A549 (cell line): Measurements from ENCODE around the gene TNRC6C. TPM values are rescaled to one million over a fixed set of nuclear protein-coding genes. Genes with fewer than 3 reads are reported as not detected.
A peak's percentile ranks its signal among the peaks of the same experiment; 100 is the strongest.

Source experiments
- ATAC-seq, 2 experiments: fragments of 200-7000 bp in 1 of 2; fragments of >200 bp in 1 of 2; cut with Nextera tagmentation in 1 of 2; cut with Tn5 transposase in 1 of 2; 3 replicates each; pipeline versions ENCODE4 v1.8.0 to v1.9.1; 2018 to 2020; ENCODE audit warnings: mild to moderate bottlenecking in 1 of 2, moderate library complexity in 1 of 2
- CTCF ChIA-PET: fragments of 300-600 bp; sonication (Branson Sonifier 250); formaldehyde crosslinking; extraction: SDS; loops from one replicate; lab custom pipeline; 2021; ENCODE audit warnings: antibody characterized with exemption, inconsistent platforms; lab: Yijun Ruan, JAX
- POLR2A ChIA-PET: fragments of 350-600 bp; formaldehyde crosslinking; extraction: SDS; loops from one replicate; lab custom pipeline; 2021; ENCODE audit warnings: antibody characterized with exemption, inconsistent platforms; lab: Yijun Ruan, JAX
- DNase-seq, 2 experiments: peaks; one replicate each; pipeline versions ENCODE4 v3.0.0 to v3.0.0-alpha.2; 2011 to 2016; ENCODE audit warnings: low read depth in 1 of 2, low spot score in 1 of 2
- FAIRE-seq: peaks from 2 replicates; lab custom pipeline; 2011; peaks lifted over from hg19 to GRCh38; lab: Jason Lieb, UNC
- H3K27ac ChIP-seq, 2 experiments: fragments of >200 bp; sonication (Bioruptor Twin); formaldehyde crosslinking; 3 replicates each; pipeline ENCODE4 v1.5.1; 2016 to 2017
- H3K4me1 ChIP-seq: fragments of >200 bp; sonication (Bioruptor Twin); formaldehyde crosslinking; 3 replicates; pipeline ENCODE4 v1.6.1; 2016
- H3K4me2 ChIP-seq: fragments of >200 bp; sonication (Bioruptor Twin); formaldehyde crosslinking; 3 replicates; pipeline ENCODE4 v1.6.1; 2016
- H3K4me3 ChIP-seq: fragments of >200 bp; sonication (Bioruptor Twin); formaldehyde crosslinking; 3 replicates; pipeline ENCODE4 v1.5.1; 2016
- H3K9me3 ChIP-seq: fragments of >200 bp; sonication (Bioruptor Twin); formaldehyde crosslinking; 3 replicates; pipeline ENCODE4 v1.6.1; 2016
- CBX8 ChIP-seq: fragments of 200-600 bp; sonication (generic); IDR thresholded peaks from 2 replicates; pipeline ENCODE4 v1.6.1; 2016
- EP300 ChIP-seq, 2 experiments: fragments of >200 bp; sonication (Bioruptor Twin); formaldehyde crosslinking; IDR thresholded peaks; 2 replicates in 1 of 2; 3 replicates in 1 of 2; pipeline ENCODE4 v1.6.1; 2016 to 2017
- FOSB ChIP-seq: fragments of 250-450 bp; sonication (Bioruptor Pico); IDR thresholded peaks from 2 replicates; pipeline ENCODE4 v1.5.0; 2020; ENCODE audit warnings: mild to moderate bottlenecking, moderate library complexity
- FOSL2 ChIP-seq, 2 experiments: fragments of 450-650 bp in 1 of 2; fragments of >200 bp in 1 of 2; sonication (Bioruptor Twin) in 1 of 2; formaldehyde crosslinking; IDR thresholded peaks; 2 replicates each; pipeline versions ENCODE4 v1.5.0 to v1.6.1; 2016 to 2020; ENCODE audit warnings: mild to moderate bottlenecking in 1 of 2, moderate library complexity in 1 of 2
- GATA3 ChIP-seq: IDR thresholded peaks from 2 replicates; pipeline ENCODE4 v1.6.1; 2012; ENCODE audit warnings: borderline replicate concordance
- HOXA7 ChIP-seq: fragments of 250-450 bp; sonication (Bioruptor Pico); IDR thresholded peaks from 2 replicates; pipeline ENCODE4 v1.5.0; 2020; ENCODE audit warnings: mild to moderate bottlenecking, moderate library complexity
- MAZ ChIP-seq: fragments of 150-350 bp; IDR thresholded peaks from 2 replicates; pipeline ENCODE4 v1.6.1; 2014; ENCODE audit warnings: antibody characterized with exemption, low read depth, low read length, borderline replicate concordance
- POLR2A ChIP-seq: IDR thresholded peaks from 2 replicates; pipeline ENCODE4 v1.6.1; 2012; ENCODE audit warnings: mild to moderate bottlenecking, low read length
- RARB ChIP-seq: fragments of 250-450 bp; sonication (Bioruptor Pico); IDR thresholded peaks from 2 replicates; pipeline ENCODE4 v1.8.0; 2021; ENCODE audit warnings: mild to moderate bottlenecking, moderate library complexity
- RFX5 ChIP-seq: fragments of 450-650 bp; IDR thresholded peaks from 2 replicates; pipeline ENCODE4 v1.7.1; 2014; ENCODE audit warnings: antibody characterized with exemption, mild to moderate bottlenecking, moderate library complexity
- RNF2 ChIP-seq: fragments of 200-600 bp; sonication (generic); IDR thresholded peaks from 2 replicates; pipeline ENCODE4 v1.6.1; 2016; ENCODE audit warnings: low read depth, mild to moderate bottlenecking, antibody characterized with exemption, moderate library complexity, borderline replicate concordance
- SREBF2 ChIP-seq: fragments of 450-650 bp; IDR thresholded peaks from 2 replicates; pipeline ENCODE4 v1.6.1; 2014; ENCODE audit warnings: mild to moderate bottlenecking, moderate library complexity
- TFCP2L1 ChIP-seq: fragments of 250-450 bp; sonication (Bioruptor Pico); IDR thresholded peaks from 2 replicates; pipeline ENCODE4 v1.5.0; 2021; ENCODE audit warnings: mild to moderate bottlenecking
- ZC3H11A ChIP-seq: fragments of 450-650 bp; IDR thresholded peaks from 2 replicates; pipeline ENCODE4 v1.6.1; 2014; ENCODE audit warnings: antibody characterized with exemption, mild to moderate bottlenecking
- WGBS: methylation state at CpG from one replicate; pipeline ENCODE4 v1.1.6; 2017; ENCODE audit errors: missing lambda C conversion rate; 5-methylcytosine and 5-hydroxymethylcytosine counted together
- polyA plus RNA-seq, 4 experiments: library from polyadenylated mRNA; depleted of rRNA in 3 of 4; stranded (reverse); fragments of >200 nt; fragmentation: RNase III in 1 of 4; extraction: RNeasy Plus Mini Kit Qiagen cat#74134 plus additional on column Dnase treatment in 1 of 4; gene quantifications; 2 replicates in 3 of 4; 3 replicates in 1 of 4; pipeline ENCODE4 v1.2.3, GENCODE V29; 2011 to 2017
- TF ChIP-seq, protein P1 (sequence below): fragments of >200 bp; sonication (Bioruptor Twin); formaldehyde crosslinking; IDR thresholded peaks from 3 replicates; pipeline ENCODE4 v1.6.1; 2016
- TF ChIP-seq, protein P2 (sequence below): fragments of 150-350 bp; IDR thresholded peaks from 2 replicates; pipeline ENCODE4 v1.6.1; 2014; ENCODE audit warnings: low read depth, mild to moderate bottlenecking, low read length
- TF ChIP-seq, protein P3 (sequence below): fragments of 250-450 bp; sonication (Bioruptor Pico); IDR thresholded peaks from 2 replicates; pipeline ENCODE4 v1.5.0; 2020; ENCODE audit warnings: low read depth, mild to moderate bottlenecking, moderate library complexity
- TF ChIP-seq, protein P4 (sequence below): IDR thresholded peaks from 2 replicates; pipeline ENCODE4 v1.6.1; 2012; ENCODE audit warnings: low read depth, borderline replicate concordance
- TF ChIP-seq, protein P5 (sequence below): fragments of 450-650 bp; IDR thresholded peaks from 2 replicates; pipeline ENCODE4 v1.6.1; 2014; ENCODE audit warnings: antibody characterized with exemption
- TF ChIP-seq, protein P6 (sequence below): IDR thresholded peaks from 2 replicates; pipeline ENCODE4 v1.6.1; 2012

The TNRC6C gene
- polyA plus RNA-seq, 2 of the 4 experiments (the other 2 are of a cell fraction), result 1.3 to 1.9 TPM

DNA sequence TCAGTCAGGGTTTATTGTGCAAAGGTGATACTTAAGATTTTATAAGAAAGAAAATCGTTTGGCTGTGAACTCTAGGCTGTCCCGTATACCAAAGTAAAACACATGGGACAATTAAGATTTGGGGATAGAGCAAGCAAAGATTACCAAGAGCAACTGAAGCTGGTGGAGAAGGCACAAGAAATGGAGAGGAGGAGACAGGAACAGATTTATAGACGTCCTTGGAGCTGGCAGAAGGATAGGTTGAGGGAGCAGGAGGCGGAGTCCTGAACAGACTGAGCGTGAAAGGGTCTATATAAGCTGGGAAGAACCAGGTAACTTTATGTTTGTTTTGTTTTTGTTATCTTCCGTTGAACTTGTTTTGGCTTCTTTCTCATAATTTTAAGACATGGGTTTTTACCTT, 3.8 kb downstream of the TNRC6C start:
- ATAC-seq (no peak), DNase-seq (no peak), FAIRE-seq (no peak)
- peaks cover 5% of the 10 kb centered on the region; the same call in 2 of the 3 replicates for H3K4me1 ChIP-seq
- no peak overlapping the region for H3K4me2 ChIP-seq
- no peak overlapping the region for H3K27ac ChIP-seq
- TF ChIP-seq MAZ (no peak), POLR2A (no peak), CBX8 (peak; percentile 78; the same call in 1 of the 2 replicates), RNF2 (peak; percentile 80; the same call in 1 of the 2 replicates)
- TF ChIP-seq, protein P1, sequence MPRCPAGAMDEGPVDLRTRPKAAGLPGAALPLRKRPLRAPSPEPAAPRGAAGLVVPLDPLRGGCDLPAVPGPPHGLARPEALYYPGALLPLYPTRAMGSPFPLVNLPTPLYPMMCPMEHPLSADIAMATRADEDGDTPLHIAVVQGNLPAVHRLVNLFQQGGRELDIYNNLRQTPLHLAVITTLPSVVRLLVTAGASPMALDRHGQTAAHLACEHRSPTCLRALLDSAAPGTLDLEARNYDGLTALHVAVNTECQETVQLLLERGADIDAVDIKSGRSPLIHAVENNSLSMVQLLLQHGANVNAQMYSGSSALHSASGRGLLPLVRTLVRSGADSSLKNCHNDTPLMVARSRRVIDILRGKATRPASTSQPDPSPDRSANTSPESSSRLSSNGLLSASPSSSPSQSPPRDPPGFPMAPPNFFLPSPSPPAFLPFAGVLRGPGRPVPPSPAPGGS, result no peak
- no peak overlapping the region for H3K4me3 ChIP-seq
- H3K9me3 ChIP-seq, result no peaks in the 10 kb centered on the region
- POLR2A ChIA-PET, result no interaction called here
- CTCF ChIA-PET, result interaction anchor here (0.6 to 2.6 kb wide), 7 partner anchors 9 to 420 kb away, joined by 3 to 12 read pairs (median 3); no protein-coding TSS in a partner anchor
- WGBS, result 53% methylated on average over 6 of the region's 6 CpGs

DNA sequence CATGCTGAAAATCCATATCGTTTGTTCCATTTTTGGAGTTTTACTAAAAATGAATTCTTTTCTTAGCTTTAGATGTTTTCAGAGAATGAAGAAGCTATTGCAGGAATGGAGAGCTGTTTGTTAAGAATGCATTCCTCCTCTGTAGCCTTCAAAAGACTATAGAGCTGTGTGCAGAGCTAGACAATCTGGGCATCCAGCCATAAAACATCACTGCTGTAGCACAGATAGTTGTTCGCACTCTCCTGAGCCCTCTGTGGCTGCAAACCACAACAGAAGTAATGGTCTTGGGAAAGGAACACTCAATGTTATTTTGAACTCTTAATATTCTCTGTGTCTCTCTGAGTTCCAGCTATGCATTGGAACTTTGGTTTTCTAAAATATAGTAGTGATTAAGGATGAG, 4.9 kb downstream of the TNRC6C start:
- no peak for ATAC-seq
- no peak for TF ChIP-seq FOSL2 (IDR thresholded peaks at IDR 0.05)
- TF ChIP-seq FOSL2 (CRISPR knock-in tag; IDR thresholded peaks at IDR 0.05), result no peak
- TF ChIP-seq, protein P2, sequence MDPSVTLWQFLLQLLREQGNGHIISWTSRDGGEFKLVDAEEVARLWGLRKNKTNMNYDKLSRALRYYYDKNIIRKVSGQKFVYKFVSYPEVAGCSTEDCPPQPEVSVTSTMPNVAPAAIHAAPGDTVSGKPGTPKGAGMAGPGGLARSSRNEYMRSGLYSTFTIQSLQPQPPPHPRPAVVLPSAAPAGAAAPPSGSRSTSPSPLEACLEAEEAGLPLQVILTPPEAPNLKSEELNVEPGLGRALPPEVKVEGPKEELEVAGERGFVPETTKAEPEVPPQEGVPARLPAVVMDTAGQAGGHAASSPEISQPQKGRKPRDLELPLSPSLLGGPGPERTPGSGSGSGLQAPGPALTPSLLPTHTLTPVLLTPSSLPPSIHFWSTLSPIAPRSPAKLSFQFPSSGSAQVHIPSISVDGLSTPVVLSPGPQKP, result no peak
- no peak for TF ChIP-seq RFX5
- TF ChIP-seq GATA3, result no peak
- no peak for TF ChIP-seq TFCP2L1 (CRISPR knock-in tag)
- no peak for TF ChIP-seq FOSB
- no peak for TF ChIP-seq EP300 (IDR thresholded peaks at IDR 0.05)
- TF ChIP-seq, protein P3, sequence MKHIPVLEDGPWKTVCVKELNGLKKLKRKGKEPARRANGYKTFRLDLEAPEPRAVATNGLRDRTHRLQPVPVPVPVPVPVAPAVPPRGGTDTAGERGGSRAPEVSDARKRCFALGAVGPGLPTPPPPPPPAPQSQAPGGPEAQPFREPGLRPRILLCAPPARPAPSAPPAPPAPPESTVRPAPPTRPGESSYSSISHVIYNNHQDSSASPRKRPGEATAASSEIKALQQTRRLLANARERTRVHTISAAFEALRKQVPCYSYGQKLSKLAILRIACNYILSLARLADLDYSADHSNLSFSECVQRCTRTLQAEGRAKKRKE (CRISPR knock-in tag), result no peak
- no peak for TF ChIP-seq ZC3H11A
- TF ChIP-seq RNF2, result no peak
- TF ChIP-seq, protein P4, sequence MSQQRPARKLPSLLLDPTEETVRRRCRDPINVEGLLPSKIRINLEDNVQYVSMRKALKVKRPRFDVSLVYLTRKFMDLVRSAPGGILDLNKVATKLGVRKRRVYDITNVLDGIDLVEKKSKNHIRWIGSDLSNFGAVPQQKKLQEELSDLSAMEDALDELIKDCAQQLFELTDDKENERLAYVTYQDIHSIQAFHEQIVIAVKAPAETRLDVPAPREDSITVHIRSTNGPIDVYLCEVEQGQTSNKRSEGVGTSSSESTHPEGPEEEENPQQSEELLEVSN, result no peak
- no peak for TF ChIP-seq SREBF2
- TF ChIP-seq RARB (CRISPR knock-in tag), result no peak
- TF ChIP-seq HOXA7 (CRISPR knock-in tag), result no peak
- no peaks in the 10 kb centered on the region for H3K9me3 ChIP-seq
- H3K4me3 ChIP-seq, result no peak overlapping the region
- H3K4me1 ChIP-seq, result peaks cover 5% of the 10 kb centered on the region; the same call in 2 of the 3 replicates
- no peak for DNase-seq
- peak; percentile 39 for FAIRE-seq
- H3K27ac ChIP-seq, result no peak overlapping the region
- H3K4me2 ChIP-seq, result no peak overlapping the region
- POLR2A ChIA-PET, result no interaction called here
- WGBS, result 63% methylated on average over 2 of the region's 2 CpGs
- CTCF ChIA-PET, result interaction anchor here (0.5 to 2.6 kb wide), 5 partner anchors 12 to 421 kb away, joined by 3 to 12 read pairs (median 4); no protein-coding TSS in a partner anchor

DNA sequence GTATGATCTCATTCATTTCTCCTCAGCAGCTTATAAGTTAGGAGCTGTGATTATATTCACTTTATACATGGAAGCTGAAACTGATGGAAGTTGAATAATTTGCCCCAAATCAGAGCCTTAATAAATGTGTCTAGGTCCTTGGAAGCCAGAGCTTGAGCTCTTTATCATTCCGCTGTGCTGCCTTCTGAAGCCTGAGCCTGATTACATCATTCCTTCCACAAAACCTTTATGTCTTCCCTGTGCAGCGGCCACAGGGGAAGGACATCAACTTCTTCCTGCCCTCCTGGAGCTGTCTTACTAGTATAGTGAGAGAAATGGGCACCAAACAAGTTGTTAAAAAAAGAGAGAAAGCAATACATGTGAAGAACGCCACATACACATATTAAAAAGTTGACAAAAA, 6.8 kb downstream of the TNRC6C start:
- DNase-seq, result no peak
- Histone ChIP-seq H3K27ac (no peak overlapping the region), H3K4me2 (no peak overlapping the region), H3K4me1 (no peaks in the 10 kb centered on the region), H3K4me3 (no peak overlapping the region), H3K9me3 (no peaks in the 10 kb centered on the region)
- POLR2A ChIA-PET, result interaction anchor here (1.1 to 1.5 kb wide), 2 partner anchors 8 to 9 kb away, joined by 3 to 10 read pairs; partner anchors contain the start of gene TNRC6C
- FAIRE-seq, result no peak
- CTCF ChIA-PET, result interaction anchor here (1.0 to 1.2 kb wide), 2 partner anchors 48 to 423 kb away, joined by 4 to 6 read pairs; no protein-coding TSS in a partner anchor
- 61% methylated on average over 3 of the region's 3 CpGs for WGBS
- ATAC-seq, result no peak
- TF ChIP-seq HOXA7 (CRISPR knock-in tag), result no peak
- TF ChIP-seq, protein P5, sequence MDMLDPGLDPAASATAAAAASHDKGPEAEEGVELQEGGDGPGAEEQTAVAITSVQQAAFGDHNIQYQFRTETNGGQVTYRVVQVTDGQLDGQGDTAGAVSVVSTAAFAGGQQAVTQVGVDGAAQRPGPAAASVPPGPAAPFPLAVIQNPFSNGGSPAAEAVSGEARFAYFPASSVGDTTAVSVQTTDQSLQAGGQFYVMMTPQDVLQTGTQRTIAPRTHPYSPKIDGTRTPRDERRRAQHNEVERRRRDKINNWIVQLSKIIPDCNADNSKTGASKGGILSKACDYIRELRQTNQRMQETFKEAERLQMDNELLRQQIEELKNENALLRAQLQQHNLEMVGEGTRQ, result no peak
- TF ChIP-seq RARB (CRISPR knock-in tag), result no peak
- TF ChIP-seq, protein P6, sequence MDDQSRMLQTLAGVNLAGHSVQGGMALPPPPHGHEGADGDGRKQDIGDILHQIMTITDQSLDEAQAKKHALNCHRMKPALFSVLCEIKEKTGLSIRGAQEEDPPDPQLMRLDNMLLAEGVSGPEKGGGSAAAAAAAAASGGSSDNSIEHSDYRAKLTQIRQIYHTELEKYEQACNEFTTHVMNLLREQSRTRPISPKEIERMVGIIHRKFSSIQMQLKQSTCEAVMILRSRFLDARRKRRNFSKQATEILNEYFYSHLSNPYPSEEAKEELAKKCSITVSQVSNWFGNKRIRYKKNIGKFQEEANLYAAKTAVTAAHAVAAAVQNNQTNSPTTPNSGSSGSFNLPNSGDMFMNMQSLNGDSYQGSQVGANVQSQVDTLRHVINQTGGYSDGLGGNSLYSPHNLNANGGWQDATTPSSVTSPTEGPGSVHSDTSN, result no peak
